22Rv1 (cell line): Measurements from ENCODE around the gene LZTR1.
"Not testable (repeated sequence)": the region's sequence is repeated elsewhere in the genome, so short reads cannot be mapped to it uniquely, and the experiment has no call there.

ENCODE experiments used
- ZFX ChIP-seq: fragments of 450-650 bp; IDR thresholded peaks from 2 replicates; pipeline ENCODE4 v1.6.1; 2017; ENCODE audit warnings: antibody characterized with exemption, borderline replicate concordance
- TF ChIP-seq, protein P1 (sequence below): fragments of 450-650 bp; IDR thresholded peaks from 2 replicates; pipeline ENCODE4 v1.5.1; 2017; ENCODE audit warnings: mild to moderate bottlenecking

DNA sequence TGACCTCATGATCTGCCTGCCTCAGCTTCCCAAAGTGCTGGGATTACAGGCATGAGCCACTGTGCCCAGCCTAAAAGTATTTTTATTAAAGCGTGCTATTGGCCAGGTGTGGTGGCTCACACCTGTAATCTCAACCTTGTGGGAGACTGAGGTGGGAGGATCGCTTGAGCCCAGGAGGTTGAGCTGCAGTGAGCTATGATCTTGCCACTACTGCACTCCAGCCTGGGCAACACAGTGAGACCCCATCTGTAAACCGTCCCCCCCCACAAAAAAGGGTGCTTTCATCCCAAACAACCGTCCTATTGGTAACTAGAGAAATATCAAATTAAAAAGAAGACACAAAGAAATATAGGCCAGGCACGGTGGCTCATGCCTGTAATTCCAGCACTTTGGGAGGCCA is 57.1 kb downstream of the LZTR1 start:
- TF ChIP-seq, protein P1, sequence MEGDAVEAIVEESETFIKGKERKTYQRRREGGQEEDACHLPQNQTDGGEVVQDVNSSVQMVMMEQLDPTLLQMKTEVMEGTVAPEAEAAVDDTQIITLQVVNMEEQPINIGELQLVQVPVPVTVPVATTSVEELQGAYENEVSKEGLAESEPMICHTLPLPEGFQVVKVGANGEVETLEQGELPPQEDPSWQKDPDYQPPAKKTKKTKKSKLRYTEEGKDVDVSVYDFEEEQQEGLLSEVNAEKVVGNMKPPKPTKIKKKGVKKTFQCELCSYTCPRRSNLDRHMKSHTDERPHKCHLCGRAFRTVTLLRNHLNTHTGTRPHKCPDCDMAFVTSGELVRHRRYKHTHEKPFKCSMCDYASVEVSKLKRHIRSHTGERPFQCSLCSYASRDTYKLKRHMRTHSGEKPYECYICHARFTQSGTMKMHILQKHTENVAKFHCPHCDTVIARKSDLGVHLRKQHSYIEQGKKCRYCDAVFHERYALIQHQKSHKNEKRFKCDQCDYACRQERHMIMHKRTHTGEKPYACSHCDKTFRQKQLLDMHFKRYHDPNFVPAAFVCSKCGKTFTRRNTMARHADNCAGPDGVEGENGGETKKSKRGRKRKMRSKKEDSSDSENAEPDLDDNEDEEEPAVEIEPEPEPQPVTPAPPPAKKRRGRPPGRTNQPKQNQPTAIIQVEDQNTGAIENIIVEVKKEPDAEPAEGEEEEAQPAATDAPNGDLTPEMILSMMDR, result not testable (repeated sequence)
- TF ChIP-seq ZFX, result not testable (repeated sequence)
